ENCODE results near the gene CBX2.

DNA sequence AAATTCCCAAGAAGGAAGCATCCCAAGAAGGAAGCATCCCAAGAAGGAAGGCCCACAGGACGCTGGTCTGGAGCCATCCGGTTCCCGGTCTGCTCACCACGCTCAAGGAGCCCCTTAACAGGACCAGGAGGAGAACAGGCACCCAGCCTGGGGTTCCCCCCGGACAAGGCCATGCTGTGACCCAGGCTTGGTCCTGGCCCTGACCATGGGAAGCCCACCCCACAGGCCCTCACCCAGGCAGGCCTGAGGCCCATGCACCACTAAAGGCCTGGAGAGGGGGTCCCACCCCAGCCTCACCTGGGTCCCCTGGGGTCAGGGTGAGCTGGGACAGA, 47.5 kb upstream of the CBX2 start:
- TF ChIP-seq, protein P1, sequence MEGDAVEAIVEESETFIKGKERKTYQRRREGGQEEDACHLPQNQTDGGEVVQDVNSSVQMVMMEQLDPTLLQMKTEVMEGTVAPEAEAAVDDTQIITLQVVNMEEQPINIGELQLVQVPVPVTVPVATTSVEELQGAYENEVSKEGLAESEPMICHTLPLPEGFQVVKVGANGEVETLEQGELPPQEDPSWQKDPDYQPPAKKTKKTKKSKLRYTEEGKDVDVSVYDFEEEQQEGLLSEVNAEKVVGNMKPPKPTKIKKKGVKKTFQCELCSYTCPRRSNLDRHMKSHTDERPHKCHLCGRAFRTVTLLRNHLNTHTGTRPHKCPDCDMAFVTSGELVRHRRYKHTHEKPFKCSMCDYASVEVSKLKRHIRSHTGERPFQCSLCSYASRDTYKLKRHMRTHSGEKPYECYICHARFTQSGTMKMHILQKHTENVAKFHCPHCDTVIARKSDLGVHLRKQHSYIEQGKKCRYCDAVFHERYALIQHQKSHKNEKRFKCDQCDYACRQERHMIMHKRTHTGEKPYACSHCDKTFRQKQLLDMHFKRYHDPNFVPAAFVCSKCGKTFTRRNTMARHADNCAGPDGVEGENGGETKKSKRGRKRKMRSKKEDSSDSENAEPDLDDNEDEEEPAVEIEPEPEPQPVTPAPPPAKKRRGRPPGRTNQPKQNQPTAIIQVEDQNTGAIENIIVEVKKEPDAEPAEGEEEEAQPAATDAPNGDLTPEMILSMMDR (IDR thresholded peaks at IDR 0.05), result no peak
- TF ChIP-seq EZH2 (IDR thresholded peaks at IDR 0.05) (no peak), EZH2phosphoT487 (IDR thresholded peaks at IDR 0.05) (no peak)
